ENCODE measurements around the gene HIP1R.

DNA sequence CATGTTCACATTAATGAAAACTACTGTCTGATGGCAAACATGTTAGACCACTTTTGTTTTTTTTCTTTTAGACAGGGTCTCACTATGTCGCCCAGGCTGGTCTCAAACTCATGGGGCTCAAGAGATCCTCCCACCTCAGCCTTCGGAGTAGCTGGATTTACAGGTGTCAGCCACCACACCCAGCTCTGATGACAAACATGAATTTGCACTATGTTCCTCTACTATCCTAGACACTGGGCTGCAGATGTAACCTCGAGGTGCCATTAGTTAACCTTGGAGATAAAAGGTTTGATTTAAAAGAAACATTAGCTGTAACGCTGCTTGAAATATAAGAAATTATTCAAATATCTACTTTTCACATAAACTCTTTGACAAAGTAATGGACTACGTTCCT is 52.6 kb downstream of the HIP1R start:
- no peak for TF ChIP-seq CTCF (IDR thresholded peaks at IDR 0.05)
- no peak for TF ChIP-seq POLR2A (IDR thresholded peaks at IDR 0.05)
- TF ChIP-seq EP300 (IDR thresholded peaks at IDR 0.05): no peak

Measured in ovary (tissue), 3 donors.